H1 (cell line): Measurements from ENCODE around the gene RPL7A.

Source experiments
- CBX5 ChIP-seq: fragments of 300-800, 300-1000 bp; sonication (generic); IDR thresholded peaks from 2 replicates; pipeline ENCODE4 v1.7.1; 2016; ENCODE audit warnings: antibody characterized with exemption, low read length, low read depth
- CEBPB ChIP-seq: IDR thresholded peaks from 2 replicates; pipeline ENCODE4 v1.6.1; 2012; ENCODE audit warnings: low read depth, low read length
- CHD1 ChIP-seq: IDR thresholded peaks from 2 replicates; pipeline ENCODE4 v1.6.1; 2012; ENCODE audit warnings: low read depth, low read length, improper control_type of control experiment
- RBBP5 ChIP-seq: IDR thresholded peaks from 2 replicates; pipeline ENCODE4 v1.7.1; 2012; ENCODE audit warnings: low read depth, mild to moderate bottlenecking, inconsistent platforms, low read length, moderate library complexity, borderline replicate concordance
- RNF2 ChIP-seq: fragments of 200-900, 300-1000 bp; sonication (generic); IDR thresholded peaks from 2 replicates; pipeline ENCODE4 v1.7.1; 2016; ENCODE audit warnings: borderline replicate concordance, low read depth, mild to moderate bottlenecking, antibody characterized with exemption, low read length; ENCODE audit not compliant: poor library complexity, severe bottlenecking; ENCODE audit errors: missing control alignments
- SP2 ChIP-seq: IDR thresholded peaks from 2 replicates; pipeline ENCODE4 v1.6.1; 2012; ENCODE audit warnings: mild to moderate bottlenecking, low read length, inconsistent platforms
- TEAD4 ChIP-seq: IDR thresholded peaks from 2 replicates; pipeline ENCODE4 v1.6.1; 2012; ENCODE audit warnings: low read depth, low read length, inconsistent platforms, mixed read lengths
- TF ChIP-seq, protein P1 (sequence below), 3 experiments: IDR thresholded peaks; 1 replicate in 2 of 3; 2 replicates in 1 of 3; pipeline versions ENCODE4 v1.5.1 to v1.6.1; 2011; ENCODE audit warnings: low read length in 3 of 3, mild to moderate bottlenecking in 3 of 3, inconsistent platforms in 2 of 3, low read depth in 1 of 3, moderate library complexity in 1 of 3; ENCODE audit not compliant: insufficient read depth in 1 of 3; ENCODE audit errors: control extremely low read depth in 1 of 3

DNA sequence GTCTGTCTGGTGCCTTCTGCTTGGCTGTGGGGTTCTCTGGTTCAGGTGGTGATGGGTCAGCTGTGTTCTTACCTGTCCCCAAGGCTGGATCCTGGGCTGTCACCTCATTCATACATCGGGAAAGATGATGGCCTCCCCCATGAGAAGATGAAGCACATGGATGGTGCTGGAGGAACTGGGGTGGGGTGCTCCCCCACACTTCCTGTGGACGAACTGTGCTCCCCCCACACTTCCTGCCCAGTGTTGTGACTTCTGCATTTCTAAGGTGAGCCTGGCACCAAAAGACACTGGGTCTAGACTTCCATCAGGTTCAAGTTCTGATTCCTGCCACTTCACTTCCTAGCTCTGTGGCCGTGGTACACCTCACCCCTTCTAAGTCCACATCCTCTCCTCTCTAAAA is 7.8 kb upstream of the RPL7A start:
- TF ChIP-seq, protein P1, sequence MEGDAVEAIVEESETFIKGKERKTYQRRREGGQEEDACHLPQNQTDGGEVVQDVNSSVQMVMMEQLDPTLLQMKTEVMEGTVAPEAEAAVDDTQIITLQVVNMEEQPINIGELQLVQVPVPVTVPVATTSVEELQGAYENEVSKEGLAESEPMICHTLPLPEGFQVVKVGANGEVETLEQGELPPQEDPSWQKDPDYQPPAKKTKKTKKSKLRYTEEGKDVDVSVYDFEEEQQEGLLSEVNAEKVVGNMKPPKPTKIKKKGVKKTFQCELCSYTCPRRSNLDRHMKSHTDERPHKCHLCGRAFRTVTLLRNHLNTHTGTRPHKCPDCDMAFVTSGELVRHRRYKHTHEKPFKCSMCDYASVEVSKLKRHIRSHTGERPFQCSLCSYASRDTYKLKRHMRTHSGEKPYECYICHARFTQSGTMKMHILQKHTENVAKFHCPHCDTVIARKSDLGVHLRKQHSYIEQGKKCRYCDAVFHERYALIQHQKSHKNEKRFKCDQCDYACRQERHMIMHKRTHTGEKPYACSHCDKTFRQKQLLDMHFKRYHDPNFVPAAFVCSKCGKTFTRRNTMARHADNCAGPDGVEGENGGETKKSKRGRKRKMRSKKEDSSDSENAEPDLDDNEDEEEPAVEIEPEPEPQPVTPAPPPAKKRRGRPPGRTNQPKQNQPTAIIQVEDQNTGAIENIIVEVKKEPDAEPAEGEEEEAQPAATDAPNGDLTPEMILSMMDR (IDR thresholded peaks at IDR 0.05; ENCODE audit: control extremely low read depth in 1 of 3, insufficient read depth in 1 of 3, low read depth in 1 of 3, low read length in 3 of 3) = no peak
- TF ChIP-seq RBBP5 (no peak), CBX5 (no peak), CEBPB (no peak), CHD1 (no peak), RNF2 (no peak), SP2 (no peak), TEAD4 (no peak)
